Rectal smooth muscle tissue (tissue), 1 donor: ENCODE results near the gene MID1.

Source experiments
- H3K27ac ChIP-seq: one replicate; pipeline ENCODE4 v1.7.0; 2013; ENCODE audit warnings: low read depth, low read length, inconsistent platforms
- H3K27me3 ChIP-seq: one replicate; pipeline ENCODE4 v1.7.0; 2013; ENCODE audit warnings: low read length; ENCODE audit not compliant: control insufficient read depth, insufficient read depth
- H3K36me3 ChIP-seq: one replicate; pipeline ENCODE4 v1.7.0; 2013; ENCODE audit warnings: low read length; ENCODE audit not compliant: control insufficient read depth, insufficient read depth
- H3K4me1 ChIP-seq: one replicate; pipeline ENCODE4 v1.7.0; 2013; ENCODE audit warnings: low read length; ENCODE audit not compliant: control insufficient read depth, insufficient read depth
- H3K4me3 ChIP-seq: one replicate; pipeline ENCODE4 v1.7.0; 2013; ENCODE audit warnings: low read length
- H3K9ac ChIP-seq: one replicate; pipeline ENCODE4 v1.7.0; 2013; ENCODE audit warnings: low read length

MID1 gene

DNA sequence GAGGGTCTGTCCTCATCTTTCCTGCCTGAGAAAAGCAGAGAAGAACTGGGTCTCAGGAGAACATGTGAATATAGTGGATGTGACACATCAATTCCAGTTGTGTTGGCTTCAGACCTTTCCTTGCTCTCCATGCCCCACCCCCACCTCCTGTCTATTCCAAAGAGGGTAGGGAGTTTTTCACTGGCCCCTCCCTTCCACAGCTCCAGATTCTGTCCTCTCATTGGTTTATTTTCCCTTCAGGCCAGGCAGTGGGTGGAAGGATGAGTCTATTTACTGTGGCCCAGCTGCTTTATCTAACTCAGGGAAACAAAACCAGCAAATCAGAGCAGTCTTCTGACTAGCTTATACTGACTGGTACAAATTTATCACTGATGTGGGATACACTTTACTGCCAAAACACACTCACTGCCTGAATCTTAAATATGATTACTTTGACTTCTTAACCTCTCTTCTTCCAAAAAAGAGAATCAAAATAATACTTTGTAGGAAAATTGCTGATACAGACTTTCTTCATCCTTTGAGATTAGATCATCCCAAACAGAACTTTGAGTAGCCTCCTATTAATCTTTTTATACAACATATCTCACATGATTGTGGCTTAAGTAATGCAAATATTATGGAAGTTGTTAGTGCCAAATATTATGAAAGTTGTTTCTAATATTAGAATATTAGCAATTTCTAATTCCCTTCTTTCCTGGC is 221.2 kb downstream of the MID1 start:
- no peaks in the 10 kb centered on the region for H3K4me1 ChIP-seq
- H3K9ac ChIP-seq = no peak overlapping the region
- H3K4me3 ChIP-seq = no peak overlapping the region
- H3K27ac ChIP-seq = no peak overlapping the region
- no peaks in the 10 kb centered on the region for H3K36me3 ChIP-seq
- H3K27me3 ChIP-seq = no peaks in the 10 kb centered on the region

DNA sequence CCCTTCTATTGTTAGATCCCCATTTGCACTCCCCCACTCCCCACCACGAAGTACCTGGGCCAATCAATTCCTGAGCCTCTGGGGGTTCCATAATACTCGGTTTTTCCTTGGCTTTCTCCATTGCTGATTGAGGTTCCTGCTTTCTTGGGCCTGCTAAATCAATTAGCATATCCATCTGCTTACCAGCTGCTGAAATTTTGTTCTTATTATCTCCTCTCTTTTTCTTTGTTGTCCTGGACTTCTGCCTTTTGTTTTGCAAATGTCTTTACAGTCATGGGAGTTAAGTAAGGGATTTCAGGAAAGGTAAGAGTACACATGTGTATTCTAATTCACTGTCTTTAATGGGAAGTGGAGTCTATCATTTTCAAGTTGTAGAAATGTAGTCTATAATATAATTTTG is 222.2 kb downstream of the MID1 start:
- no peaks in the 10 kb centered on the region for H3K27me3 ChIP-seq
- no peak overlapping the region for H3K4me3 ChIP-seq
- no peaks in the 10 kb centered on the region for H3K36me3 ChIP-seq
- no peak overlapping the region for H3K9ac ChIP-seq
- no peaks in the 10 kb centered on the region for H3K4me1 ChIP-seq
- no peak overlapping the region for H3K27ac ChIP-seq

DNA sequence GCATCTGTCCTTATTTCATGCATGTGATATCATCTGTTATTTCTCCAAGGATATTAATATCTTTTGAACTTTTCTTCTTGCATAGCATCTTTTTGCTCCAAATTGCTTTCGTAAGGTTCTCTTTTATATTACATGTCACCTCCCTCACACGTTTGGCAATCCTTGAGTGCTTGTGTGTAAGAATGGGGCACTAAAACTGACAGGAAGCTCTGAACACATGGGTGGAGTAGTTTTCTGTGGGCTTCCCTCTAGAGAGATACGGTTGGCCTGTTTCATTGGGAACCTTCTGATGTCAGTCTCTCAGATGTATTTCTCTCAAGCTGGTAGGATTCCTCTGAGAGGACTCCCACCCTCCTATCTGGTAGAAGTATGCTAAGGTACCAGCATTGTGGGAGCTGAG is 223.0 kb downstream of the MID1 start:
- no peak overlapping the region for H3K4me3 ChIP-seq
- H3K27me3 ChIP-seq = no peaks in the 10 kb centered on the region
- no peak overlapping the region for H3K27ac ChIP-seq
- no peaks in the 10 kb centered on the region for H3K4me1 ChIP-seq
- no peak overlapping the region for H3K9ac ChIP-seq
- H3K36me3 ChIP-seq = no peaks in the 10 kb centered on the region

DNA sequence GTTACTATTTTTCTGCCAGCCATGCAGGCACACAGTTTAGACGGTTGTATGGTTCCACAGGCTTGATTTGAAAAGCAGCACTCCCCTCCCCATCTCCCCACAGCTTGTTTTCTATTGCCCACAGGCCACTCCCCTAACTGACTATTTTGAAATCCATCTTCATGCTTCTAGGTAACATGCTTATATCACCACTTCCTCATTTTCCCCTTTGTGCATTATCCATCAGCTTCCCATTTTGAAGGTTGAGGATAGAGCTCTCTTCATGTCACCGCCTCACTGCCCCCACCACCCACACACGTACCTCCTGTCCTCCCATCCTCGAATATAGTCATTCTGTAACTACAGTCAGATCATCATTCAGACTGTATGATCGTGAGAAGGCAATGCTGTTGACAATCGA is 224.7 kb downstream of the MID1 start:
- no peaks in the 10 kb centered on the region for H3K4me1 ChIP-seq
- no peak overlapping the region for H3K9ac ChIP-seq
- no peaks in the 10 kb centered on the region for H3K36me3 ChIP-seq
- H3K27me3 ChIP-seq = no peaks in the 10 kb centered on the region
- no peak overlapping the region for H3K27ac ChIP-seq
- no peak overlapping the region for H3K4me3 ChIP-seq
